HG02610 (cell line): Measurements from ENCODE around the gene RAVER2.
"Not testable (repeated sequence)": the region's sequence is repeated elsewhere in the genome, so short reads cannot be mapped to it uniquely, and the experiment has no call there.

Source experiments
- ATAC-seq: cut with Tn5 transposase; IDR thresholded peaks from one replicate; pipeline ENCODE4 v1.9.1; 2021; ENCODE audit warnings: mild to moderate bottlenecking, moderate library complexity; ENCODE audit not compliant: unreplicated experiment

Gene RAVER2, protein sequence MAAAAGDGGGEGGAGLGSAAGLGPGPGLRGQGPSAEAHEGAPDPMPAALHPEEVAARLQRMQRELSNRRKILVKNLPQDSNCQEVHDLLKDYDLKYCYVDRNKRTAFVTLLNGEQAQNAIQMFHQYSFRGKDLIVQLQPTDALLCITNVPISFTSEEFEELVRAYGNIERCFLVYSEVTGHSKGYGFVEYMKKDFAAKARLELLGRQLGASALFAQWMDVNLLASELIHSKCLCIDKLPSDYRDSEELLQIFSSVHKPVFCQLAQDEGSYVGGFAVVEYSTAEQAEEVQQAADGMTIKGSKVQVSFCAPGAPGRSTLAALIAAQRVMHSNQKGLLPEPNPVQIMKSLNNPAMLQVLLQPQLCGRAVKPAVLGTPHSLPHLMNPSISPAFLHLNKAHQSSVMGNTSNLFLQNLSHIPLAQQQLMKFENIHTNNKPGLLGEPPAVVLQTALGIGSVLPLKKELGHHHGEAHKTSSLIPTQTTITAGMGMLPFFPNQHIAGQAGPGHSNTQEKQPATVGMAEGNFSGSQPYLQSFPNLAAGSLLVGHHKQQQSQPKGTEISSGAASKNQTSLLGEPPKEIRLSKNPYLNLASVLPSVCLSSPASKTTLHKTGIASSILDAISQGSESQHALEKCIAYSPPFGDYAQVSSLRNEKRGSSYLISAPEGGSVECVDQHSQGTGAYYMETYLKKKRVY

DNA sequence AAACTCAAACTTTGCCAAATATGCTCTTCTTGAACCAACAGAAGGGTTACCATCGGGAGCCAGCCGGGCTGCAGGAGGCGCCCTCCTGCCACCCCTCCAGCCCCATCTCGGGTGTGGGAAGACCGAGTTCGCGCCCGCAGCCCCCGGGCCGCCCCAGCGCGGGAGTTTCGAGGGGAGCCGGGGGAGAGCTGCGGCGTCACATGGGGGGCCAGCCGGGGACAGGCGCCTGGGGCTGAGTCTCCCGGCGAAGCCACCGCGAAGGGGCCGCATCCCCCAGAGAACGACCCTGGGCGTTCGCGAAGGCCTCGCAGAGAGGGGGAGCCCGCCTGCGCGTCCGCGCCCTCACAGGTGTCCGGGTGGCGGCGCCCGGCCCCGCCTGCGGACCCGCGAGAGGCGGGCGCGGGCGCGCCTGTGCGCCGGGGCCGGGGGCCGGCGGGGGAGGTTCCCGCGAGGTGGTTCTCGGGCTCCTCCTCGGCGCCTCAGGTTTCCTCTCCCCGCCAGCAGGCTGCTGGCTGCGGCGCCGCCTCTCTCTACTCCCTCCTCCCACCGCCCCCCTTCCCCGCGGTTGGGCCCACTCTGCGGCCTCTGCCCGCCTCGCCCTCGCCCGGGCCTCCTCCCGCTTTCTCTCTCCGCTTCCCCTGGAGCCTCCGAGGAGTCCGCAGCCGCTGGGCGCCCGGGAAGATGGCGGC lies at the start of gene RAVER2:
Gene RAVER2, plus strand, starts transcription at position 584 of the 689 bp plus-strand sequence. Its CDS starts 98 bp downstream, at position 682.
- ATAC-seq, result peak; percentile 40

DNA sequence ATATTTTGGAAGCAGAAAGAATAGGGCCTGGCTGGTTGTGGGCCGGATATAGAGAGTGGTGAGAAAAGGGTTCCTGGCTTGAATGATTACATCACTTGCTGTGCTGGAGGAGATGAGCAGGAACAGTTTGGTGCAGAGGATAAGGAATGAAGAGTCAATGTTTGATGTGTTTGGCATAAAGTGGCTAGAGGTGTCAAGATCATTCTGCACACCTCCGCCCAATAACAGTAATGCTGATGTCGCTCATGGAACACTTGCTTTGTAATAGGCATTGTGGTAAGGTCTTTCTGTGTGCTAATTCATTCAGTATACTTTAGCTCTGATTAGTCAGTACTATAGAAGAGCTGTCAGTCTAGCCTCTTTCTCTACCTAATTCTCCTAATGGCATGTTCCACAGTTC lies 48.0 kb upstream of the RAVER2 start:
- ATAC-seq, result no peak

DNA sequence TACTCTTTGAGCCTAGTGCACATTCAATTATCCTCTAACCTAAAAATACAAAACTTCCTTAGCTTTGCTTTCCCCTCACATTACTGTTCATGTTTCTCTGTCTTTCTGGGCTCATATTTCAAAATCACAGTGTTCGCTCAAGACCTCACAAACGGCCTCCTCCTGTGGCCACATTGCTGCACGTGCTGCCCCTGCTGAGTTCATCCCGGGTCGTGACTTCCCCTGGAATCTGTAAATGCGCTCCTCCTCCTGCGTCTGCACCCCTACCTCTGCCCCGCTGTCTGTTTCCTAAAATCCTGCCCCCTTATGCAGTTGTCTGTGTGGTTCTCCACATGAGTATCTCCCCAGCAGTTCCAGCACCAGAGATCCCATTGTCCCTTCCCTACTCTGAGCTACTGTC lies 45.5 kb upstream of the RAVER2 start:
- ATAC-seq, result no peak

DNA sequence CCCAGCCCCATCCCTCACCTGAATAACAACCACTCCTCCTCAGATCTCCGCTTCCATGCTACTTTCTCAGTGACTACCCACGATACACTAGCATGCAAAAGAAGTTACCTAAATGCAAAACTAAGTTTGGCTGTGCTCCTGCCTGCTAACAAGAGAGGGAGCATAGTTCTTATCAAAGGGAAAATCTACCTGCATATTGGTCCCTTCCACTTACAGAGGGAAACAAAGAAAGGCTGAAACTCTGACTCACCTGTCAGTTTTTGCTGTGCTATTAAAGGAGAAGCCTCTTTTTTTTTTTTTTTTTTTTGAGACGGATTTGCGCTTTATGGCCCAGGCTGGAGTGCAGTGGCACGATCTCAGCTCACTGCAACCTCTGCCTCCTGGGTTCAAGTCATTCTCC lies 43.8 kb upstream of the RAVER2 start:
- ATAC-seq, result no peak

DNA sequence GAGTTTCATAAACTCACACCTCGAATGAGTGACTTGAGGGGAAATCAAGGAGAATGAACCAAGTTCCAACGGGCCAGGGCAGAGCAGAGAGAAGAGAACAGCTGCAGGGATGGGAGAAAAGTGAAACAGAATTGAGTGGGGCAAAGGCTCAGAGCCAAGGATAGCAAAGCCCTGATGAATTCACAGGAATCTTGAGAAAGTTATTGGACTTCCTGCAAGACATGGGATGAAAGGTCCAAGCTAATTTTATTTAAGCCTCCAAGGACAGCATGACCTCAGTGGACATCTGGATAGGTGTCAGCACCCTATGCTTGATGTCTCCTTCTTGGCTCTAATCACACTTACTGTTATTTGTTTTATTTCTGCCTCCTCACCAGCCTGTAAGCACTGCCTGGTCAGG lies 43.0 kb upstream of the RAVER2 start:
- ATAC-seq, result no peak

DNA sequence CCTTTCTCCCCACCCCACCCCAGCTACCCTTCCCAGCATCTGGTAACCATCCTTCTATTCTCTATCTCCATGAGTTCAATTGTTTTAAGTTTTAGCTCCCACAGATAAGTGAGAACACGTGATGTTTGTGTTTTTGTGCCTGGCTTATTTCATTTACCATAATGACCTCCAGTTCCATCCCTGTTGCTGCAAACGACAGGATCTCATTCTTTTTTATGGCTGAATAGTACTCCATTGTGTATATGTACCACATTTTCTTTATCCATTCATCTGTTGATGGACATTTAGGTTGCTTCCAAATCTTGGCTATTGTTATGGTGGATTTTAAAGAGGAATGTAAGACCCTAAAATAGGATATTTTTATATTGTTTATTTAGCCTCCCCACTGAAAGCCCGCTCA lies 42.2 kb upstream of the RAVER2 start:
- not testable (repeated sequence) for ATAC-seq

DNA sequence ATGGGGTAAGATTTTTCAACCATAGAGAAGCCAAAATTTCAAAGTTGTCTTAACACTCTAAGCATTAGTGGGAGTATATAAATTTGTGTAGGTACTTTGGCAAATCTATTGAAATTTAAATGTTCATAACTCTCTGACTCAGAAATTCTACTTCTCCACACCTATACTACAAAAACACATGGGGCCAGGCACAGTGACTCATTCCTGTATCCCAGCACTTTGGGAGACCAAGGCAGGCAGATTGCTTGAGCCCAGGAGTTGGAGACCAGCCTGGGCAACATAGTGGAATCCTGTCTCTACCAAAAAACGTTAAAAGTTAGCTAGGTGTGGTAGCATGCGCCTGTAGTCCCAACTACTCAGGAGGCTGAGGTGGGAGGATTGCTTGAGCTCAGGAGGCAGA lies 41.3 kb upstream of the RAVER2 start:
- ATAC-seq, result no peak

DNA sequence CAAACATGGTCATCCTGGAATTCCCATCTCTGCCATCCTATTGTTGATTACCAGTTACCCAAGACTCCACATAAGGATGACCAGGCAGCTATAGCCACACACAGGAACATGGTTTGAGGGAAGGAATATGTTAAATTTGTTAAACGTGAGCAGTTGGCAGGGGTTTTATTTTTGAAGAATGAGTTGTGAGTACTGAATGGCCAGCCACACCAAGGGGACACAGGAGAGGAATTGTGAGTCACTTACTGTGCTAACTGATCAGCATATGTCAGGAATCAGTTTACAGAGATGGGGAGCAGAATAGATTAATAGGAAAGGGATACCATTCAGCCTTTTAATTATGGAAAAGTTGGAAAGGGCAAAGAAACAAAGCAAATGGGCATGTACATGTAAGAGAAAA lies 39.3 kb upstream of the RAVER2 start:
- no peak for ATAC-seq

DNA sequence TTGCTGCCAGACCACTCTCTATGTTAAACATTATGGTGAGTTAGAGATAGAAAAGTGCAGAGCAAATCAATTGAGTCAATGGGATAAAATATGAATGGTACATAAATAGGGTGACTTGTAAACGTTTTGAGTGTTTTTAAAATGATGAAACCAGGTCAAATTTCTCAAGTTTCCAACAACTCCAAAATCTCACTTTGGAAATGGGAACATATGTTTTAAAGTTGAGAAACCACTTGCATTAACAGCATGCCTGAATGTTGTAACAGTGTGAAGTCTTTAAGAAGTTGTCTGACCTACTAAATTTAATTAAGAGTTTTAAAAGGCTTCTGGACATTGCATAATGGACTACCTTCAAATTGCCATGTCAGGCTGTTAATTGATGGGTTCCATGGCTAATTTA lies 33.6 kb upstream of the RAVER2 start:
- no peak for ATAC-seq

DNA sequence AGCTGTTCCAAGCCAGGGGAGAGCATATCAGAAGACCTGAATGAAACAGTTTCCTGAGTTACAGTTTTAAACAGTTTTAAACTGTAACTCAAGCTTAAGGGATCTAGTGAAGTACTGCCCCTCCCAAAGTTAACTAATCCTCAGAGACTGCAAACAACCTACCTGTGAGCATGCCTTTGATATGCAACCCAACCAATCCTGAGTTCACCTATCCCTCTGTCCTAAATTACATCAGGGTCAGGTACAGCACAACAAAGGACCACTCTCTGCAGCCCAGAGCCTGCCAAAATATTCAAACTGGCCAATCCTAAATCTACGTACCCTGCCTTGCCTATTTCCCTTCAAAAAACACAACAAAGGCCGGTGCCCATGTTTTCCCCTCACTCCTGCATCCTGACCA lies 32.8 kb upstream of the RAVER2 start:
- ATAC-seq, result no peak

DNA sequence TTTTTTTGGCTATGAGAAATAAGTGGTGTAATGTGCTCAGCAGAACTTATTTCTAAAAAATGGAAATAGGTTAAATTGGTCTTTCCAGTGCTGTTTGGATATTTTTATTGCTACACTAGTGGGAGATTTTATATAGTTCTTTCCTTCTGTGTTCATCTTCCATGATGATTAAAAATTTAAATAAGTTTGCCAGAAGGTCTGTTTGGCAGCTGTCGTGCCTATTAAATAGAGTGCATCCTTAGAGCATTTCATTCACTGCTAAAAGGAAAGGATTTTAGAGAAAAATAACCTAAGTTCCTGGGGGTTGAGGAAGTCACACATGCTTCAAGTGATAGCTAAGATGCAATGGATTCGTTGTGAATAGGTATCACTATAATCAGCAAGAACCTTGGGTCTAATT lies 29.7 kb upstream of the RAVER2 start:
- ATAC-seq, result no peak

DNA sequence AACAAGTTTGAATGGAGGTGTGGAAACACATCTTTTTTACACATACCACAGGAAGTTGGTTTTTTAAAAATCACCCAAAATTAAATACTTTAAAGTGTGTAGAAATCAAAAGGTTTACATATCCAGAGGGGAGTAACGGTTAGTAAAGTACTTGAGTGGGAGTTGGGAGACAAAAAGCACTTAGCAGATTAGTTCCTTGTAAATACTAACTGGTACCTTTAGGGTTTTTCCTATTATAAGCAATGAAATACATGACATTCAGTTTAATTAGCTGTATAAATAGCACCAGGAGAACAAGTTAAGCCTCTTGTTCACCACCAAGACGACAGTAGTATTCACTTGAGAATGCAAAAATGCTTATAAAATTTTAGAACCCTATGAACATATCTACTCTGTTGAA lies 23.7 kb upstream of the RAVER2 start:
- no peak for ATAC-seq

DNA sequence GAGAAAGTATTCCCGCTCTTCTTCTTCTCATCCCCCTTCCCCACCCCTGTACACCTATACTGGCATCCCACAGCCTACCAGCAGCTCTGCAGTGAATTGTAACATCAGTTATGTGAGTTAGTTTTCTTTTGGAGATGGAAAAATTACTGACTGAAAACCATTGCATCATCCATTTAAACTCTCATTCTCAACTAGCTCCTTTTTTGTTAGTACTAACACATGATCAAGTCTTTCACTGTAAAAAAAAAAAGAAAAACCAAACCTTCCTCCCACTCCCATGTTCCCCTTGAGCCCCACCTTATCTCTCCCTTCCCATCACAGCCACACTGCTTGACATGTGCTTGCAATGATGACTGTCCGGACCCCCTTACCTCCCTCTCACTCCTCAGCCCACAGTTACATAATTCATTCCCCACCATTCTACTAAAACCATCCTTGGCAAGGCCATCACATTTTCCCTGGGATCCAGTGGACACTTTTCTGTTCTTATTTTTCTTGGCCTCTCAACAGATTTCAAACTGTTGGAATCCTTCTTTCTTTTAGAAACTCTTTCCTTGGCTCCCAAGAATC lies 23.2 kb upstream of the RAVER2 start:
- ATAC-seq, result no peak

DNA sequence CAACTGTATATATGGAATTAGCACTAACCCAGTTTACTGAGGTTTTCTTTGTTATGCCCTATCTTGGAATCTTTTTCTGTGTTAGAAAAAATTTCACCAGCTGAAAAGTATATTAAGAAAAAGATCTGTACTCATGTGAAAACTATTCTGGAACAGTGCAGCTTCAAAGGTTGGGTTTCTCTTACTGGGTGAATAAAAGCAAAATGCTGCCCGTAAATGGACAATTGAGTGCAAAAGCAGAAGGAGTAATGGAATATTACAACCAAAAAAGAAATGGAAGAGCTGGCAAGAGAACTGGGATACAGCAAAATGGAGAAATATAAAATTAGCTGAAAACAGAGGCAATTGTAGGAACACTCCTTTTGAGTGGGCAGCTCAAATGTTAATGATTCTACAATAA lies 17.0 kb upstream of the RAVER2 start:
- no peak for ATAC-seq

DNA sequence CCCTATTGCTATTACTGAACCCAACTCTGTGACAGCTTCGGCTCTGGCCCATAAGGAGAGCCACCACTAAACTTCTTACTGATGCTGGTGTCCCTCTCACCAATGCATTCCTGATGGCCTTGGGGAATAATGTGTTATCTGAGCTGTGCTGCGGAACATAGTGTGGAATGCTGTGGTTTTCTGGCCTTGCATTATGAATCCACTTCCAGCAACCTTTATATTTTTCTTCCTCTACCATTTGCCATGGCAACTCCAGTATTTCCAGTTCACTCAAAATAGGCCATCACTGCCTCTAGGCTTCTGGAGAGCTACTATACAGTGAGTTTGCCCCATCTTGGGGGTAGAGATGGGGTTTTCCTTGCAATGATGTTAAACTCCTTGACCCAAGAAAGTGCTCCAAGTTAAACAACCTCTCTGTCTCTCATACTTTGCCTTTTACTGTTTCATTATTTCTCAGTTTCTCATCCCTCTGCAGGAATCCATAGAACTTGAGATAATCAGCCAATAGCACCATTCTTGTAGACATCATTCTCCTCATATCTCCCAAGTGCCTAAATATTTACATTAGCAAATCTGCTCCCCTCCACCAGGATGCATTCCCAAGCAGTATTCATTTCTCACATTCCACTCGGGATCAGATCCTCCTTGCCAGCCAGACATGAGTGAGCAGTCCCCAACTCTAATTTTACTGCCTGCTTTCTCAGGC lies 11.1 kb upstream of the RAVER2 start:
- ATAC-seq, result no peak

DNA sequence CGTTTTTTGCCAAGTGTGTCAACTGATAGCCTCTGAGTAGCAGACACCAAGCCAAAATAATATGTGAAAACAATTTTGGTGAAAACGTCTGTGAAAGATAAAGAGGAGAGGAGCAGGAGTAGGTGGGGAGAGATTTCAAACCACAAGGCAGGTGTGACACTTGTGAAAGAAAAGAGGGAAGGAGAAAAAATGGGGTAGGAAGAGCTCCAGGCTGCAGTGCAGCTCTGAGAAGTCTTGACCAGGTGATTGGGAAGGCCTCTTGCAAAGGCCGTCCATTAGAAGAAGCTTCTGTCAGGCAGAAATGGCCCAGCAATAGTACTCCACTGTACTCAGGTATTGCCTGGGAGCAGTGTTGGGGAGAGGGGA lies 10.6 kb upstream of the RAVER2 start:
- ATAC-seq, result no peak

DNA sequence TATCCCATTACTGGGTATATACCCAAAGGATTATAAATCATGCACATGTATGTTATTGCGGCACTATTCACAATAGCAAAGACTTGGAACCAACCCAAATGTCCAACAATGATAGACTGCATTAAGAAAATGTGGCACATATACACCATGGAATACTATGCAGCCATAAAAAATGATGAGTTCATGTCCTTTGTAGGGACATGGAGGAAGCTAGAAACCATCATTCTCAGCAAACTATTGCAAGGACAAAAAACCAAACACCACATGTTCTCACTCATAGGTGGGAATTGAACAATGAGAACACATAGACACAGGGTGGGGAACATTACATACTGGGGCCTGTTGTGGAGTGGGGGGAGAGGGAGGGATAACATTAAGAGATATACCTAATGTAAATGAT lies 4.2 kb upstream of the RAVER2 start:
- ATAC-seq, result not testable (repeated sequence)

DNA sequence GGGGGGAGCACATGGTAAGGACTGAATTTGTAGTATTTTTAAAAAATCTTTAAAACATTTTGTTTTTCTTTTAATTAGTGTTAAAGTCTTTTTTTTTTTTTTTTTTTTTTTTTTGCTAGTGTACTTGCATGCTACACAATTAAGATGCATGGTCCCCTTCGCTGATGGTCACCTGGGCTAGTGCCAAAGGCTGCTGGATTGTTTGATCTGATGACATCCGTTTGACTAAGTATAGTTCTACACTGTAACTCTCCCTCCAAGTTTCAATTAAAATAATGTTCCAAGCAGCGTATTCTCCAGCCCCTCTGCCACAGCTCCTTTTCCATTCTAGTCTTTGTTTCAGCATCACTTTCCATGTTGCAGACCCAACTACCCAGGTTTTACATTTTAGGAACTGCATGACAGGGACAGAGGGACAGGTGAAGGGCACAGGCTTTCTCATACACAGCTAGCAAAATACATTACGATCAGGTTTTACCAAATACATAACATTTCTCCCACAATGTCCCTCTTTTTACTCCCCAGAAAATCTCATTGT lies 852 bp upstream of the RAVER2 start:
- ATAC-seq, result no peak

DNA sequence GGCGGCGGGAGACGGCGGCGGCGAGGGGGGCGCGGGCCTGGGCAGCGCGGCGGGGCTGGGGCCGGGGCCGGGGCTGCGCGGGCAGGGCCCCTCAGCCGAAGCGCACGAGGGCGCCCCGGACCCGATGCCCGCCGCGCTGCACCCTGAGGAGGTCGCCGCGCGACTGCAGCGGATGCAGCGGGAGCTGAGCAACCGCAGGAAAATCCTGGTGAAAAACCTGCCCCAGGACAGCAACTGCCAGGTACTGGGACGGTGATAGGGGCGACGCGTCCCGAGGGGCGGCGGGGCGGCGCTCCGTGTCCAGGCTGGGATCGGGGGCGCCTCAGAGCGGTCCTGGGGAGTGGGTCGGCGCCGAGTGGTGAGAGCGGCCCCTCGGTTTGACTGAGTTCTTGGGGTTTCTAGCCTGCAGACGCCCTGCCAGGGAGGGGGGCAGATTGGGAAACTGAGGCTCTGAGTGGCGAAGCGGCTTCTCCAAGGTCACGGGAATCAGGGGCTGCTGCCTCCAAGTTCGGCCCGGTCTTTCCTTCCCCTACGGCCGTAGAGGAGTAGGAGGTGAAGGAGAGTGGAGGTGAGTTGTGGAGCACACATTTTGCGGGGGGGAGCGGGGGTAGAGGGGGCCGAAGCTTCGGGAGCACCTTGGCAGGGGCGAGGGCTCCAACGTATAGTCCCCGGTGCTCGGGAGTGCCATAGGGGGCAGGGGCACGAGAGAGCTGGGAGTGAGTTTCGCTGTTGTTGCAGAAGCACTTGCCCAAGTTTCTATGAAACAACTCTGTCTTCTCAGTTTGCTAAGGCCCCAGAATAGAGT lies 508 bp downstream of the RAVER2 start:
- ATAC-seq, result peak; percentile 27
